NB4 (cell line): ENCODE measurements around the gene DRAXIN.

Experiments
- DNase-seq: peaks from one replicate; pipeline ENCODE4 v3.0.0; 2010; ENCODE audit warnings: low read depth
- H3K4me3 ChIP-seq: one replicate; pipeline ENCODE4 v1.5.1; 2011; ENCODE audit warnings: mild to moderate bottlenecking, low read depth, low read length, moderate library complexity
- CTCF ChIP-seq: IDR thresholded peaks from one replicate; pipeline ENCODE4 v1.5.1; 2012; ENCODE audit warnings: low read depth, low read length
- MAX ChIP-seq: IDR thresholded peaks from 2 replicates; pipeline ENCODE4 v1.6.1; 2011; ENCODE audit warnings: low read depth, low read length
- MYC ChIP-seq: IDR thresholded peaks from 2 replicates; pipeline ENCODE4 v1.6.1; 2011; ENCODE audit warnings: low read depth, low read length
- POLR2A ChIP-seq: IDR thresholded peaks from 2 replicates; pipeline ENCODE4 v1.6.1; 2011; ENCODE audit warnings: mild to moderate bottlenecking; ENCODE audit not compliant: insufficient read length; ENCODE audit errors: extremely low read depth

The DRAXIN gene

GRCh38 chr1:11645670-11646265 is 45.7 kb upstream of the DRAXIN start:
- TF ChIP-seq CTCF (peak; percentile 80), MYC (peak; percentile 42; the same call in 1 of the 2 replicates), POLR2A (no peak), MAX (peak; percentile 77)
- H3K4me3 ChIP-seq, result no peak overlapping the region
- DNase-seq, result peak; percentile 82

DNA sequence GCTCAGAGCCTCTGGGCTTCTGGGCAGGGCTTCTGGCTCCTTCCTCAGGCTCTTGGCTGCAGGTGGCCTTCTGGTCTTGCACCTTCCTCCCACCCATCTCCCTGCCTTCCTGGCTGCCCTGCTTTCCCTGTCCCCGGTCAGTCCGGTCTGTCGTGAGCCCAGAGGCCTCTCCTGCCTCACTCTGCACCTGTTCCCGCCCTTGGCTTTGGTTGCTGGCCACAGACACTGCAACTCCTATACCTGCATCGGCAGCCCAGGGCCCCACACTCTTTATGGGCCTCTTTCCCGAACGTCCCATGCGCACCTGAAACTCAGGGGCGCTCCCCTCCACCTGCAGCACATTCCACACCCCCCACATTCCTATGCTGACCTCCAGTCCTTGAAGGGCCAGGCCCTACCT is 45.2 kb upstream of the DRAXIN start:
- TF ChIP-seq MAX, result no peak
- no peak overlapping the region for H3K4me3 ChIP-seq
- DNase-seq, result no peak

DNA sequence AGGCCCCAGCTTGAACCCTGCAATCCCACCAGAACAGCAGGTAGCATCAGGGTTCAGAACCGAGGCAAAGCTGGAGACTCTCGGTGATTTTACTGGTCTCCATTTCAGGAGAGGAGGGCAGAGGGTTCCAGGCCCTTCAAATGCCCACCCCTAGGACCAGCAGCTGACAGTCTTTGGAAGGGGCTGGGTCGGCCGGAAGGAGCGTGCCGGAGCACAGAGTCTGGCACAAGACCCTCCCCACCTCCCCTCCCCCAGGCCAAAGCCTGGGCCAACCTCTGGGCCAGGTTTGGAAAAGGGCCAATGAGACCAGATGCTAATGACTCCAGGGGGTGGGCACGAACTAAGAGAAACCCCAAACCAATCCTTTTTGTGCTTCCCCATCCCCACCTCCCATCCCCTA is 44.2 kb upstream of the DRAXIN start:
- TF ChIP-seq MYC, result no peak
- no peak for TF ChIP-seq POLR2A
- no peak for TF ChIP-seq CTCF
- no peak for TF ChIP-seq MAX
- DNase-seq, result no peak

DNA sequence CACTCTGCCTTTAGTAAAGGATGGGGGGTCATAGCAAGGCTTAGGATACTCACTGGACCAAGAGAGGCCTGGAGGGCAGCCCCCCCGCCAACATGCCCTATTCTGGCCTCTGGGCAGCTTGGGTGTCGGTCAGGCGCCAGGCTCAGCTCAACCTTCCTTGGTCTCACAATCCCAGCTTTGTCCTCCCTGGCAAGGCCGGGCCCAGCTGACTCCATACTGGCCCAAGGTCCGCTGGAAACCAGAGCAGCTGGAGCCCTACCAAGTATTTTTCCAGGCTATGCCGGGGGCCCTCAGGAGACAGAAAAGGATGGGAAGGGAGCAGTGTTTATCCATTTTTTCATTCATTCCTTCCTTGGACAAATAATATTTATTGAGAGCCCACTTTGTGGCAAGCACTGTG is 43.5 kb upstream of the DRAXIN start:
- no peak overlapping the region for H3K4me3 ChIP-seq
- TF ChIP-seq POLR2A (no peak), MYC (no peak)
- no peak for DNase-seq

More for the DNA sequence above, 44.2 kb upstream of the DRAXIN start:
- no peak overlapping the region for H3K4me3 ChIP-seq

GRCh38 chr1:11648732-11649158 is 42.8 kb upstream of the DRAXIN start:
- TF ChIP-seq MYC (no peak), CTCF (no peak), MAX (no peak), POLR2A (no peak)
- H3K4me3 ChIP-seq, result no peak overlapping the region
- DNase-seq, result no peak

GRCh38 chr1:11649237-11649623 is 42.3 kb upstream of the DRAXIN start:
- no peak overlapping the region for H3K4me3 ChIP-seq
- TF ChIP-seq CTCF (no peak), MYC (no peak), MAX (no peak), POLR2A (no peak)
- DNase-seq, result no peak
